GM12878 (cell line): Measurements from ENCODE around the gene TEX54.
"Not testable (repeated sequence)": the region's sequence is repeated elsewhere in the genome, so short reads cannot be mapped to it uniquely, and the experiment has no call there.

Source experiments
- EED ChIP-seq: sonication (generic); IDR thresholded peaks from 2 replicates; pipeline ENCODE4 v1.6.1; 2016; ENCODE audit warnings: antibody characterized with exemption, low read depth
- NFIC ChIP-seq: IDR thresholded peaks from 2 replicates; pipeline ENCODE4 v1.6.1; 2012; ENCODE audit warnings: low read depth, mild to moderate bottlenecking, inconsistent platforms, low read length, moderate library complexity
- POLR2A ChIP-seq: IDR thresholded peaks from 2 replicates; pipeline ENCODE4 v1.6.1; 2011; ENCODE audit warnings: low read depth, mild to moderate bottlenecking, low read length
- POLR2AphosphoS2 ChIP-seq: IDR thresholded peaks from 2 replicates; pipeline ENCODE4 v1.6.1; 2011; ENCODE audit warnings: low read depth, mild to moderate bottlenecking, low read length, improper control_type of control experiment, moderate library complexity
- RFX5 ChIP-seq: IDR thresholded peaks from 2 replicates; pipeline ENCODE4 v1.6.1; 2011; ENCODE audit warnings: low read depth, low read length, improper control_type of control experiment
- SREBF1 ChIP-seq: IDR thresholded peaks from 2 replicates; pipeline ENCODE4 v1.6.1; 2012; ENCODE audit warnings: mild to moderate bottlenecking, low read length
- ZNF592 ChIP-seq: fragments of 450-650 bp; IDR thresholded peaks from 2 replicates; pipeline ENCODE4 v1.6.1; 2017; ENCODE audit warnings: mild to moderate bottlenecking, moderate library complexity

DNA sequence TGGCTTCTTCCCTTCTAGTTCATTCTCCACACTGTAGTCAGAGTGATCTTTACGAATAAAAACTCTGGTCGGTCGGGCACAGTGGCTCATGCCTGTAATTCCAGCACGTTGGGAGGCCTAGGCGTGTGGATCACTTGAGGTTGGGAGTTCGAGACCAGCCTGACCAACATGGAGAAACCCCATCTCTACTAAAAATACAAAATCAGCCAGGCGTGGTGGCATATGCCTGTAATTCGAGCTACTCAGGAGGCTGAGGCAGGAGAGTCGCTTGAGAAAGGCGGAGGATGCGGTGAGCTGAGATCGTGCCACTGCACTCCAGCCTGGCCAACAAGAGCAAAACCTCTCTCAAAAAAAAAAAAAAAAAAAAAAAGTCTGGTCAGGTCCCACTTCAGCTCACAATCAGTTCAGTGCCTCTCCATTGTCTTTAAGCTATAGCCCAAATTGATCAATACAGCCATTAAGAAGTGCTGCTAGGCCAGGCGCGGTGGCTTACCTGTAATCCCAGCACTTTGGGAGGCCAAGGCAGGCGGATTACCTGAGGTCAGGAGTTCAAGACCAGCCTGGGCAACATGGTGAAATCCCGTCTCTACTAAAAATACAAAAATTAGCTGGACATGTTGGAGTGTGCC lies 29.0 kb upstream of the TEX54 start:
- not testable (repeated sequence) for TF ChIP-seq NFIC, SREBF1, EED, ZNF592, POLR2A, POLR2AphosphoS2, RFX5
